GM21723 (cell line): ENCODE results near the gene SMIM10L1.

Experiments
- ATAC-seq: cut with Tn5 transposase; IDR thresholded peaks from one replicate; pipeline ENCODE4 v1.9.1; 2021; ENCODE audit warnings: mild to moderate bottlenecking, moderate library complexity; ENCODE audit not compliant: unreplicated experiment

Gene SMIM10L1

GRCh38 chr12:11183011-11183410 lies 12.0 kb downstream of the SMIM10L1 start:
- ATAC-seq, result no peak

GRCh38 chr12:11186837-11187236 lies 15.8 kb downstream of the SMIM10L1 start, which contains the start of gene TAS2R42:
TAS2R42 (minus strand) TSS chr12:11186937; CDS start chr12:11186937, 0 bp downstream.
- ATAC-seq, result no peak

- ATAC-seq, result no peak
Measured at GRCh38 chr12:11202811-11203210, 31.8 kb downstream of the SMIM10L1 start.

GRCh38 chr12:11204173-11204572 lies 33.2 kb downstream of the SMIM10L1 start:
- ATAC-seq, result no peak

- ATAC-seq, result no peak
Measured at GRCh38 chr12:11209113-11209512, 38.1 kb downstream of the SMIM10L1 start.
